ENCODE results near the gene COL5A2.
A peak's percentile ranks its signal among the peaks of the same experiment; 100 is the strongest.

The COL5A2 gene

DNA sequence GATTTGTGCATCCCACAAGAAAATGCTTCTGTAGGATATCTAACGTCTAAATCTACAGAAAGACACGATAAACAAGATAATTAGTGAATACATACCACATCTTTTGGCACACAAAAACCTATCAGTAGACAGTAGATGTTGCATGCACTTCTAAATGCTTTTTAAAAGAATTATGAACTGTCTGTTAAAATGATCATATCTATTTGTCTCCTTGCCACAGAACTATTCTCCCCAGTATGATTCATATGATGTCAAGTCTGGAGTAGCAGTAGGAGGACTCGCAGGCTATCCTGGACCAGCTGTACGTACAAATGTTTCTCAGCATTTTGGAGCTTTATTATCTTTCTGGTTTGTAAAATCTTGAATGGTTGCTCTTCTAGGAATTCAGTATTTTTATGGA, 192.7 kb downstream of the COL5A2 start:
- peaks cover 19% of the 10 kb centered on the region for H3K4me1 ChIP-seq (ENCODE audit: control insufficient read depth, insufficient read depth, low read length)
- H3K27ac ChIP-seq (ENCODE audit: low read depth, low read length) = peak overlapping the region; percentile 56
- H3K36me3 ChIP-seq (ENCODE audit: control insufficient read depth, insufficient read depth, low read length) = no peaks in the 10 kb centered on the region

DNA sequence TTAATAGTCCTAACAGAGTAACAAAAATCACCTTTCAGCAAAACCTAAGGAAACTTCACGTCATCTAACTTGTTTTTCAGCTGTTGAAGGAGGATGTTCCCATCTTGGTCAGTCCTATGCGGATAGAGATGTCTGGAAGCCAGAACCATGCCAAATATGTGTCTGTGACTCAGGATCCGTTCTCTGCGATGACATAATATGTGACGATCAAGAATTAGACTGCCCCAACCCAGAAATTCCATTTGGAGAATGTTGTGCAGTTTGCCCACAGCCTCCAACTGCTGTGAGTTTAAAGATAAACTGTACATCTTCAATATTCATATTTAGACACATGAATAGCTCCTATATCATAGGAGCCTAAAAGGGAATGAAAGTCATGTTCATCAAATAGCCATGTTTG, 194.9 kb downstream of the COL5A2 start:
- H3K9ac ChIP-seq (ENCODE audit: low read length) = no peak overlapping the region

More for the DNA sequence above, 192.7 kb downstream of the COL5A2 start:
- Histone ChIP-seq H3K4me3 (ENCODE audit: low read length) (no peak overlapping the region), H3K9ac (ENCODE audit: low read length) (no peak overlapping the region), H3K27me3 (ENCODE audit: control insufficient read depth, insufficient read depth, low read length) (no peaks in the 10 kb centered on the region)

DNA sequence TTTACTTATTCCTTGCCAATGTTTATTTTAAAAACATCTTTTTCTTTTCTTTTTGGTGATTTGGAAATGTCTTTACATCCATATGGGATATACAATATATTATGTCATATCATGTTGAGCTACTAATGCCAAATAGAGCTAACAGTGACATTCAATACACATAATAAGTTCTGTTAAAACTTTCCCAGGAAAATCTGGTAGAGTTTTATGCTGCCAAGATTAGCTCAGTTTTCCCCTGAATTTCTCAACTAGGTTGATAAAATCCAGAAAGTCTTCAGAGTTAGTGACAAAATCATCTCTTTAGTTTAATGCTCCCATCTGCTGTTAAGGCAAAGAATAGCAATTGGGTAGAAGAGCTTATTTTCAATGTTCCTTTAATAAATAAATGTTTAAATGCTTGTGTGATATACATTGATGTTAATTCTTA, 195.5 kb downstream of the COL5A2 start:
- H3K4me1 ChIP-seq (ENCODE audit: control insufficient read depth, insufficient read depth, low read length) = peaks cover 24% of the 10 kb centered on the region
- H3K9ac ChIP-seq (ENCODE audit: low read length) = no peak overlapping the region
- H3K27me3 ChIP-seq (ENCODE audit: control insufficient read depth, insufficient read depth, low read length) = no peaks in the 10 kb centered on the region
- no peak overlapping the region for H3K4me3 ChIP-seq (ENCODE audit: low read length)
- no peaks in the 10 kb centered on the region for H3K36me3 ChIP-seq (ENCODE audit: control insufficient read depth, insufficient read depth, low read length)
- peak overlapping the region; percentile 54 for H3K27ac ChIP-seq (ENCODE audit: low read depth, low read length)

More for the DNA sequence above, 194.9 kb downstream of the COL5A2 start:
- Histone ChIP-seq H3K27me3 (ENCODE audit: control insufficient read depth, insufficient read depth, low read length) (no peaks in the 10 kb centered on the region), H3K36me3 (ENCODE audit: control insufficient read depth, insufficient read depth, low read length) (no peaks in the 10 kb centered on the region), H3K27ac (ENCODE audit: low read depth, low read length) (peak overlapping the region; percentile 54), H3K4me3 (ENCODE audit: low read length) (no peak overlapping the region), H3K4me1 (ENCODE audit: control insufficient read depth, insufficient read depth, low read length) (peaks cover 24% of the 10 kb centered on the region)

DNA sequence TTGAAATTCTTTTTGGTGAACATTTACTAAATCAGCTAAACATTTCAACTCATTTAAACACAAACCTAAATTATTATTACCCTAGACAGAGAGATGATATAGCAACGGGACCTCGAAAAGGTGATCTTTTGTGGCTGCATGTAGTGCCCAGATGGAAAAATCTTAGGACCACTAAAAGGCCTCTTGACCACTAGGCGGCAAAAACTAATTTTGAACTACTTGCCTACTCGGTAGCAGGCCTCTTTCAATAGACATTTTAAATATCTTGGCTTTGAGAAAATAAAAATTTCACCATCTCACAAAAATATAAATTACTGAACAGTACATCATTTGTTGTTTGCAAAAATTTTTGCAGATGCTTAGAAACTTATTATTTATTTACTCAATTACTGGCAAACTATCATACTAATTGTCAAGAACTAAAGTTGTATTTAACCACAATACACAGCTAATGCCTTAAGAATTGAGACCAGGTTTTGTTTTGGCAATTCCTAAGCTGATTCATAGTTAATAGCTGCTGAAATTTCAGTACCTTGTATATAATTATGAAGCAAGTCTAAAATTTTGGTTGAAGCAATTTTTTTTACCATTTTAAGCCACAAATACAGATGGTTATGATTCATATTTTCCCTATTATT, 196.0 kb downstream of the COL5A2 start:
- Histone ChIP-seq H3K36me3 (ENCODE audit: control insufficient read depth, insufficient read depth, low read length) (no peaks in the 10 kb centered on the region), H3K27ac (ENCODE audit: low read depth, low read length) (peak overlapping the region; percentile 33), H3K9ac (ENCODE audit: low read length) (no peak overlapping the region), H3K27me3 (ENCODE audit: control insufficient read depth, insufficient read depth, low read length) (no peaks in the 10 kb centered on the region), H3K4me1 (ENCODE audit: control insufficient read depth, insufficient read depth, low read length) (peaks cover 24% of the 10 kb centered on the region), H3K4me3 (ENCODE audit: low read length) (no peak overlapping the region)
